GM12864 (cell line): ENCODE data around the gene TBCK.

Experiments used
- DNase-seq: peaks from one replicate; pipeline ENCODE4 v3.0.0-alpha.2; 2011; ENCODE audit warnings: low read depth
- H3K4me3 ChIP-seq: 2 replicates; pipeline ENCODE4 v1.5.1; 2011; ENCODE audit warnings: mild to moderate bottlenecking, low read depth, low read length, control low read depth
- CTCF ChIP-seq: IDR thresholded peaks from 2 replicates; pipeline ENCODE4 v1.5.1; 2011; ENCODE audit warnings: low read depth, mild to moderate bottlenecking, moderate library complexity, low read length, control low read depth, inconsistent platforms; ENCODE audit errors: missing control alignments

Gene TBCK

GRCh38 chr4:106208481-106209460 lies 107.2 kb downstream of the TBCK start:
- TF ChIP-seq CTCF, result no peak
- no peak for DNase-seq
- H3K4me3 ChIP-seq, result no peak overlapping the region

- DNase-seq, result no peak
- no peak overlapping the region for H3K4me3 ChIP-seq
- TF ChIP-seq CTCF, result peak; percentile 24
Measured at GRCh38 chr4:106201373-106201772, 114.6 kb downstream of the TBCK start.

- DNase-seq, result no peak
- no peak for TF ChIP-seq CTCF
- no peak overlapping the region for H3K4me3 ChIP-seq
Measured at GRCh38 chr4:106195435-106195950, 120.5 kb downstream of the TBCK start.

GRCh38 chr4:106194801-106195200 lies 121.2 kb downstream of the TBCK start:
- TF ChIP-seq CTCF, result no peak
- no peak for DNase-seq
- H3K4me3 ChIP-seq, result no peak overlapping the region

GRCh38 chr4:106192131-106192530 lies 123.9 kb downstream of the TBCK start:
- DNase-seq, result no peak
- no peak for TF ChIP-seq CTCF
- H3K4me3 ChIP-seq, result no peak overlapping the region

DNA sequence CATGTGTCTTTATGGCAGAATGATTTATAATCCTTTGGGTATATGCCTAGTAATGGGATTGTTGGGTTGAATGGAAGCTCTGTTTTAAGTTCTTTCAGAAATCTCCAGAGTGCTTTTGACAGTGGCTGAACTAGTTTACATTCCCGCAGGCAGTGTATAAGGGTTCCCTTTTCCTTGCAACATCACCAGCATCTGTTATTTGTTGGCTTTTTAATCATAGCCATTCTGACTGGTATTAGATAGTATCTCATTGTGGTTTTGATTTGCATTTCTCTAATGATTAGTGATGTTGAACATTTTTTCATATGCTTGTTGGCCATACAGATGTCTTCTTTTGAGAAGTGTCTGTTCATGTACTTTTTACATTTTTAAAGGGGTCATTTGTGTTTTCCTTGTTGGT lies 129.8 kb downstream of the TBCK start:
- TF ChIP-seq CTCF, result no peak
- DNase-seq, result no peak
- H3K4me3 ChIP-seq, result no peak overlapping the region
